Measurements from ENCODE around the gene SYT1. TPM values are rescaled to one million over a fixed set of nuclear protein-coding genes. Genes with fewer than 3 reads are reported as not detected.

SYT1 gene
- total and polyA plus RNA-seq, 2 donors (not counting 1 experiment from before 2014, with no cell fraction given) = 0.60 to 1.3 TPM

DNA sequence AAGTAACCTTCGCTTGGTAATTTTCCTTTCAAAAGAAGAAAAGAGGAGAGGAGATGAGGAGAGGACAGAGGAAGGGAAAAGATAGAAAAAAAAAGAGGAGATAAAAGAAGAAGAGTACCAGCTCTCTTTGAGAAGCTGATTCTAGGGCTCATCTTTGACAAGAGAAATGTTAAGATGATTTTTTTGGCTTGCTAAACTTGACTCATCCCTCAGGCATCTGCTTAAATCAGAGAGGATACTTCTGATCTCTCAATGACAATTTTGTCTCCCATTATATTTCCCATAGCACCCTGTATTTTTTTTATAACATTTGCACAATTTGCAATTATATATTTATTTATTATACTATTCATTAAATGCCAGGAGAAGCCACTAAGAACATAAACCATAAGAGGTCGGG is 17.1 kb downstream of the SYT1 start:
- H3K4me1 Mint-ChIP-seq = no peaks in the 10 kb centered on the region
- no peaks in the 10 kb centered on the region for H3K27me3 Mint-ChIP-seq
- TF ChIP-seq EZH2 (IDR thresholded peaks at IDR 0.05; ENCODE audit: borderline replicate concordance, insufficient read depth, low read depth, low read length, poor library complexity, severe bottlenecking) (no peak), CTCF (IDR thresholded peaks at IDR 0.05) (no peak)
- intact Hi-C loops (cut with micrococcal nuclease) = no loop called here
- no peak overlapping the region for H3K27ac Mint-ChIP-seq
- H3K9me3 Mint-ChIP-seq (ENCODE audit: insufficient read depth) = no peaks in the 10 kb centered on the region
- no peak overlapping the region for H3K4me3 Mint-ChIP-seq
- no peak for DNase-seq
- Histone ChIP-seq H4K20me1 (ENCODE audit: control insufficient read depth, insufficient read depth, low read length, poor library complexity, severe bottlenecking) (no peaks in the 10 kb centered on the region), H3K4me2 (replicated peaks; ENCODE audit: low read depth, low read length, poor library complexity, severe bottlenecking) (no peak overlapping the region), H3K4me1 (ENCODE audit: control insufficient read depth in 2 of 2, insufficient read depth in 2 of 2, low read length in 2 of 2) (peaks cover 0 to under 1% of the 10 kb centered on the region in 2 donors), H3K27ac (ENCODE audit: low read length in 2 of 2) (no peak overlapping the region), H3K36me3 (replicated peaks in 1 of 2; ENCODE audit: control extremely low read depth in 1 of 2, control insufficient read depth in 1 of 2, extremely low read depth in 1 of 2, insufficient read depth in 2 of 2, low read length in 1 of 2) (no peaks in the 10 kb centered on the region), H3K9me3 (ENCODE audit: control extremely low read depth in 1 of 3, control insufficient read depth in 2 of 3, insufficient read depth in 1 of 3, low read length in 2 of 3) (no peaks in the 10 kb centered on the region), H3K27me3 (replicated peaks in 1 of 4; ENCODE audit: control extremely low read depth in 1 of 4, control insufficient read depth in 3 of 4, insufficient read depth in 4 of 4, low read length in 3 of 4) (no peaks in the 10 kb centered on the region), H3K79me2 (ENCODE audit: control insufficient read depth, insufficient read depth, low read length) (no peaks in the 10 kb centered on the region), H3K9ac (ENCODE audit: low read length) (no peak overlapping the region), H3K4me3 (ENCODE audit: control extremely low read depth in 1 of 5, extremely low read depth in 1 of 5, insufficient read depth in 1 of 5, low read depth in 2 of 5, low read length in 4 of 5) (no peak overlapping the region), H2AFZ (ENCODE audit: insufficient read depth, low read depth, low read length, poor library complexity, severe bottlenecking) (no peak overlapping the region)
- POLR2A ChIA-PET = no interaction called here
- no CpG with 5 or more reads among the region's 2 CpGs for WGBS (ENCODE audit: insufficient coverage)
- ATAC-seq (ENCODE audit: low read depth) = no peak
- CTCF ChIA-PET = no interaction called here

GRCh38 chr12:78885466-78885865 is 20.9 kb downstream of the SYT1 start:
- no peak overlapping the region for H3K4me2 ChIP-seq (replicated peaks; ENCODE audit: low read depth, low read length, poor library complexity, severe bottlenecking)
- H3K9ac ChIP-seq (ENCODE audit: low read length) = no peak overlapping the region
- no peak overlapping the region for H3K4me3 Mint-ChIP-seq

More at GRCh38 chr12:78885466-78885865, 20.9 kb downstream of the SYT1 start:
- no CpG with 5 or more reads among the region's 2 CpGs for WGBS (ENCODE audit: insufficient coverage)
- Histone ChIP-seq H3K4me3 (ENCODE audit: control extremely low read depth in 1 of 5, extremely low read depth in 1 of 5, insufficient read depth in 1 of 5, low read depth in 2 of 5, low read length in 4 of 5) (no peak overlapping the region), H2AFZ (ENCODE audit: insufficient read depth, low read depth, low read length, poor library complexity, severe bottlenecking) (no peak overlapping the region), H3K27me3 (replicated peaks in 1 of 4; ENCODE audit: control extremely low read depth in 1 of 4, control insufficient read depth in 3 of 4, insufficient read depth in 4 of 4, low read length in 3 of 4) (no peaks in the 10 kb centered on the region), H4K20me1 (ENCODE audit: control insufficient read depth, insufficient read depth, low read length, poor library complexity, severe bottlenecking) (no peaks in the 10 kb centered on the region), H3K36me3 (replicated peaks in 1 of 2; ENCODE audit: control extremely low read depth in 1 of 2, control insufficient read depth in 1 of 2, extremely low read depth in 1 of 2, insufficient read depth in 2 of 2, low read length in 1 of 2) (no peaks in the 10 kb centered on the region), H3K9me3 (ENCODE audit: control extremely low read depth in 1 of 3, control insufficient read depth in 2 of 3, insufficient read depth in 1 of 3, low read length in 2 of 3) (no peaks in the 10 kb centered on the region), H3K79me2 (ENCODE audit: control insufficient read depth, insufficient read depth, low read length) (no peaks in the 10 kb centered on the region), H3K27ac (ENCODE audit: low read length in 2 of 2) (no peak overlapping the region), H3K4me1 (ENCODE audit: control insufficient read depth in 2 of 2, insufficient read depth in 2 of 2, low read length in 2 of 2) (peaks cover 12 to 13% of the 10 kb centered on the region in 2 donors)
- Mint-ChIP-seq H3K9me3 (ENCODE audit: insufficient read depth) (no peaks in the 10 kb centered on the region), H3K27ac (no peak overlapping the region), H3K4me1 (peaks cover 14% of the 10 kb centered on the region), H3K27me3 (no peaks in the 10 kb centered on the region)
- no peak for DNase-seq
- intact Hi-C loops (cut with micrococcal nuclease) = no loop called here
- ChIA-PET POLR2A (no interaction called here), CTCF (no interaction called here)
- TF ChIP-seq CTCF (IDR thresholded peaks at IDR 0.05) = no peak
- no peak for TF ChIP-seq EZH2 (IDR thresholded peaks at IDR 0.05; ENCODE audit: borderline replicate concordance, insufficient read depth, low read depth, low read length, poor library complexity, severe bottlenecking)
- ATAC-seq (ENCODE audit: low read depth) = no peak

Measured in B cell (primary cell).